Amniotic epithelial cell (primary cell): ENCODE measurements around the gene RAC2.
"Not testable (repeated sequence)": the region's sequence is repeated elsewhere in the genome, so short reads cannot be mapped to it uniquely, and the experiment has no call there.

Experiments
- DNase-seq: peaks from one replicate; pipeline ENCODE4 v3.0.0-alpha.2; 2010; ENCODE audit warnings: low read depth

Gene RAC2

DNA sequence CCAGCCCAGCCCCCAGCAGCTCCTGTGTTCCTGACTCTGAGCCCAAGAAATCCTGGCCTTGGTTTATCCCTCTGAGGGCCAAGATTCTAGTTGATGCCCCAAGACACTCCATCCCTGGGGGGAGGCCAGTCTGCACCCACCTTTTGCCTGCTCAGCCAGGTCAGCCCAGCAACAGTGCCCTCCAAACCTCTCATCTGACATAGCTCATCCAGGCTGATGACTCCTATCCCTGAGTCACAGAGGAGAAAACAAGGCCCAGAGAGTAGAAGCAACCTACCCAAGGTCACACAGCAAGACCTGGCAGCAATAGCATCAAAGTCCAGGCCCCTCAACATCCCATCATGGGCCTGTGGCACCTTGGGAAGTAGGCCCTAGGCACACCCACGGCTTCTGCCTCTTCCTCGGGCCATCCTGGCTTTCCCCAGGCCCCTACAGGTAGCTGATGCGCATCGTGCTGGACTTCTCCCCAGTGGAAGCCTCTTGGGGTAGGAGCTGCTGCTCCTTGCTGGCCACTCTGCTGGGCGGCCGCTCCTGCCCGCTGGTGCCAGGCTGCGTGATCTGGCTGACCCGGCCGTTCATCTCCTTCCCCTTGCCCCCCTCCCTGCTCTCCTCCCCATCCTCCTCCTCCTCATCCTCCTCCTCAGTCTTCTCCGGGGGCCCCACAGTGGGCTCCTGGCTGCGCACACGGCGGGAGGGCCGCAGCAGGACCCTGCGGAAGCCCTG is 37.8 kb downstream of the RAC2 start:
- no peak for DNase-seq

DNA sequence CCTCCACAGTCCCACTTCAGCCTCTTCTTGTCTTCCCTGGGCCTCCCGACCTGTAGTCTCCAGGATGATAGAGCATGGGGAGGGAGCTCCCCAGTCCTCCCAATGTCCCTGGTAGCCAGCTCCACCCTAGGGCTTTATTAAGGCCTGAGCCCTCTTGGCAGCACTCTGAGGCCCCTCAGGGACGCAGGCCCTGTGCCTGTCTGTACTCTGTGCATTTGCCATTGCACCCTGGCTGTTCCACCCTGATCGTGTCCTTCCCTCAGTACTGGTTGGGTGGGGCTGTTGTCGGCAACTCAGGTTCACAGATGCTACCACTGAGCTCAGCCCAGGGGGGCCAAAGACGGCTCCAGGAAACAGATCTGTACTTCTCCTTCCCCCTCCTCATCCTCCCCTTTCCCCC is 39.0 kb downstream of the RAC2 start:
- DNase-seq = no peak

DNA sequence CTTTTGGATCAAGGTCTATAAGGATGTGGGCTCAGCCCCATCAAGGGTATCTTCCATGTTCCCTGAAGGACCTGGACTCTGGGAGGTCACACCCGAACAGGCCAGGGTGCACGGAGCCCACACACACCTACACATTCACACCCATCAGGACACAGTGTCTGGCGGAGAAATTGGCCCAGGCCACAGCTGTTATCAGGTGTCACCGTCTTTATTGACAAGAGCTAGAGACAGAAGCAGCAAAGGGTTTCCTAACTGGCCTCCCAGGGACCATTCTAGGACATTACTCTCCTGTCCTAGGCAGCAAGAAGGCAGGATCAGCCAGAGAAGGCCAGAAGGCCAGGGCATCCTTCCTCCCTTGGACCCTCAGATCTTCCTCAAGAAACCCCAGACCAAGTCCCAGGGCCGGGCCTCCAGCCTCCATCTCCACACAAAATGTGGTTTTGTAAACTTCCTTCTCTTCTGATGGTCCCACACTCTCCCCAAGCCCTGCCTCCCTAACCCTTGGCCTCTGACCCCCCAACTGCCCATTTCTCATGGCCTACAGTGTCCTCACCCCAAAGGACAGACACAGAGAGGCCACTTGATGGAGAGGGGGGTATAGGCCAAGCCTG is 39.9 kb downstream of the RAC2 start:
- DNase-seq = no peak

DNA sequence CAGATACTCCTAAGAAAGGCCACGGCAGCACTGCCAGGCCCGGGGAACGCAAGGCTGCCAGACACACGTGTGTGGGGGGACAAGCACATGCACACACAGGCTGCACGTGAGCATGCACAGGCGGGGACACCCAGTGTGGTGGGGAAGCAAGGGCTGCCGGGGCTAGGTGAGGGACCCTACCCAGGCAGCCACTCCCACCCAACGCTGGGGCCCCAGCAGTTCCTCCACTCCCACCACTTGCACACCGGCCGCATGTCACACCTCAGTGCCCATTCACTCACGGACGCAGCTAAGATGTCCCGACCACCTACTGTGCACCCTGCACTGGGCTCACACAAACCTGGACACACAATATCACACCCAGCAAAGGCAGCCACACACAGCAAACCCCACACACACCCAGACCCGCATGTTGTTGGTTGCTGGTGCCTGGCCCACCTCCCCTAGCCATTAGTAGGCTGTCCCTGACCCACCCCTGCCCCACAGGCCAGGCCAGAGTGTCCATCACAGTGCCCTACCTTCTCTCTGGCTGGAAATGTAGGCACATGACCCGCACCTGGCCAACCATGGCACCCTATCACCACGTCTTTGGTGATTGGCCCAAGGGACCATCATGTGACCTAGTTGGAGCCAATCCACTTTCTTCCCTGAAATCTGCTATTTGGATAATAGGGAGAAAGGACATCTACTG is 40.6 kb downstream of the RAC2 start:
- no peak for DNase-seq

DNA sequence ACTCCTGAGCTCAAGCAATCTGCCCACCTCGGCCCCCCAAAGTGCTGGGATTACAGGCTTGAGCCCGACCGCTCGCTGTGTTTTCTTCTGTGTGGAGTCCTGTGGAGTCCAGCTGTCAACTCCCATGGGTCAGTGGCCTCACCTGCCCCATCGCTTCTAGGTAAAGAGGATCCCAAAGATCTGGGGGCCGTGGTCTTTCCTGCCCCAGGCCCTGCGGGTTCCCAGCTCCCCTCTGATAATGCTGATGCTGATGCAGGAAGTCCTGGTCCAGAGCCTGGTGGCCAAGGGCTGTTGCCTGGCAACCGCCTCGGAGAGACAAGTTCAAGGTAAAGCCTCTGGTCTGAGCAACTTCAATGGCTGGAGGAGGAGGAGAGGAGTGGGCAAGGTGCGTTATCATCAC is 41.4 kb downstream of the RAC2 start:
- DNase-seq = no peak

DNA sequence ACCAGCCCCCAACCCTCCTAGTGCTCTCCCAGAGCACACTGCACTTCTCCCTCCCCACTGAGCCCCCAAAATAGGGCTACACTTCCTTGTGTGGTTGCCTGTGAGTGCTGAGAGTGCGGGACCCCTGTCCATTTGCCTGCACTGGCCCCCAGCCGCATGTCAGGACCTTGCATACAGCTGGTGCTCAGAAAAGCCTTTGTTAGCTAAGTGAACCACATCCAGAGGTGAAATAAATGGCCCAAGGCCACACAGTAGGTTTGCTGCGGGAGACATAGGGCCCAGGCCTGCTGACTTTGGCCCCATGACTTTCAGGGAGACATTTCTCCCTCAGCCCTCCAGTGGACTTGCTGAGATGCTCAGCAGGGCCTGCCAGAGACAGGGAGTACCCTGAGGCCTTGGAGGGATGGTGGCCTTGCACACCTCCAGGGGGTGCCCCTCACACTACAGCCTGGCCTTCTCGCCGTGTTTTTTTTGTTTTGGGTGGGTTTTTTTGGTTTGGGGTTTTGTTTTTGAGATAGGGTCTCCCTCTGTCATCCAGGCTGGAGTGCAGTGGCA is 42.0 kb downstream of the RAC2 start:
- no peak for DNase-seq

DNA sequence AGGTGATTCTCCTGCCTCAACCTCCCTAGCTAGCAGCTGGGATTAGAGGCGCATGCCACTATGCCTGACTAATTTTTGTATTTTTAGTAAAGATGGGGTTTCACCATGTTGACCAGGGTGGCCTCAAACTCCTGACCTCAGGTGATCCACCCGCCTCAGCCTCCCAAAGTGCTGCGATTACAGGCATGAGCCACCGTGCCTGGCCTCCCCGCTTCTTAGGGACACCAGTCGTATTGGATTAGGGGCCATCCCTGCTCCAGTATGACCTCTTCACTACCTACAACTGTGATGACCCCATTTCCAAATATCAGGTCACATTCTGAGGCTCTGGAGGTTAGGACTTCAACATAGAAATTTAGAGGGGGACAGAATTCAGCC is 42.6 kb downstream of the RAC2 start:
- not testable (repeated sequence) for DNase-seq

DNA sequence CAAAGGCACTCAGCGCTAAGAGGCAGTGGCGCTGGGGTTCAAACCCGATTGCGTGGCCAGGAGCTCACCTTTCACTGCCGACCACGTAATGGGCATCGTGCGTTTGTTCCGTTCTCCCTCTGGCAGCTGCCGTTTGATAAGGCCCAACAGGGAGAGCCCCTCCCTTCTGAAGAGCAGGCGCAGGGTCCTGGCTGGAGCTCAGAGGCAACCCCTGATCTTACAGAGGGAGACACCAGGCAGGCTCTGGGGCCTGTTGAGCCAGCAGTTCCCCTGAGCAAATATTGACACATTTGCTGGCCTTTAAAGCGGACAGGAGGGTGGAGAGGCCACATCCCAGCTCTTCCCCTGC is 44.3 kb downstream of the RAC2 start:
- DNase-seq = no peak

DNA sequence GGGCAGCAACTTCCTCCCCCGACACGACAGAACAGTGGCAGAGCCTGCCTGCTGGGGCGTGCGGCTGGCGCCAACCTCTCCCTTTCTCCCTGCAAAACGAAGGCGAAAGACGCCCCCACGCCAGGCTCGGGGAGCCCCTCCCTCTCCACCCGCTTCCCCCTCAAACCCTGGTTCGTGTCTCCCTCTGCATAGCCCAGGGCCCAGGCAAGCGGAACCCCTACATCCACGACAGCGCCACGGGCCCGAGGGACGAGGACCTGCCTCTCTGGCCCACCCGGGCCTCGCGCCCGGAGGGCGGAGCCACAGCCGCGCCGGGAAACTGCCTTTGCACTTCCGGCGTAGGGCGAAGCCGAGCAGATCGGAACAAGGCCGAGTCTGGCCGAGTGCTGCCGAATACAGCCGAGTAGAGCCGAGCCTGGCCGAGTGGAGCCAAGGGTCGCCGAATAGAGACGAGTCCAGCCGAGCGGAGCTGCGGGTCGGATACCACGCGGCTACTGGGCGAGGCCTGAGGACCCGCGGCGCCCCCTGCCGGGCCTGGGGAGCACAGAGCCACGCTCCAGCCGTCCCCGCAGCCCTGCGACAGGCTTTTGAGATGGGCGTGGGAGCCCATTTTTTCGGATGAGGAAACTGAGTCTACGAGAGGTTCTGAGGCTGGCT is 44.8 kb downstream of the RAC2 start:
- DNase-seq = peak; percentile 94

DNA sequence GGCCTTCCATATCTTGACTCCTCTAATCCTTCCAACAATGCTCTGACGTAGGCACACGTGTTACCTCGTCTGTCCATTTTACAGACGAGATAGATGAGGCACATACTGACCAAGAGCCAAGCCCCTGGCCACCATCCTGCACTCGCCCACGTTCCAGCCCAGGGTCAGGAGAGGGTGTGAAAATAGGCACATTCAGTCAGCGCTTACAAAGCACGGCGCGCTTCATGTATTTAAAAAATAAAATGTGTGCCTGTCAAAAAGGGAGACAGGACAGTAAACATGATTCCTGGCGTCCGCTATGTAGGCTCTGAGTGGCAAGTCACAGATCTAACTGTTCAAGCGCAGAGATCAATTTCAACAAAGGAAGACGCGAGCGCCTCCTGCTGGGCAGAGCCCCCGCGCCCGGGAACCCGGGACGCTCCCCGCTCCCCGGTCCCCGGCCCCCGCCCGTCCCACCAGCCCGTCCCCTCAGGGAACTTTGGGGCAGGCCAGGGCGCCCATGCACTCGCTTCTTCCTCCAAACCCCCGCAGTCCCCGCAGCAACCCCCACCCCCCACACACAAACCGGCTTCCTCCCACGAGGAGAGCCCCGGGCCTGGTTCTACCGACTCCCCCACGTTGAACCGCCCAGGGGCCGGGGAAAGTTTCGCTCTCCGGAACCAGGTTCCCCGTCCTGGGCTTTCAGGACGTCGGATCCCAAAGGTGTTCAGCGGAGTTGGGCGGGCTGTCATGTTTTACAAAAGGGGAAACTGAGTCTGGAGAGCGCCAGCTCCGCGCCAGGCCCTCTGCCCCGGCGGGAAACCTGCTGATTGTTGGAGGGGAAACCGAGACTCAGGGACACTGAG is 45.6 kb downstream of the RAC2 start:
- DNase-seq = peak; percentile 61

DNA sequence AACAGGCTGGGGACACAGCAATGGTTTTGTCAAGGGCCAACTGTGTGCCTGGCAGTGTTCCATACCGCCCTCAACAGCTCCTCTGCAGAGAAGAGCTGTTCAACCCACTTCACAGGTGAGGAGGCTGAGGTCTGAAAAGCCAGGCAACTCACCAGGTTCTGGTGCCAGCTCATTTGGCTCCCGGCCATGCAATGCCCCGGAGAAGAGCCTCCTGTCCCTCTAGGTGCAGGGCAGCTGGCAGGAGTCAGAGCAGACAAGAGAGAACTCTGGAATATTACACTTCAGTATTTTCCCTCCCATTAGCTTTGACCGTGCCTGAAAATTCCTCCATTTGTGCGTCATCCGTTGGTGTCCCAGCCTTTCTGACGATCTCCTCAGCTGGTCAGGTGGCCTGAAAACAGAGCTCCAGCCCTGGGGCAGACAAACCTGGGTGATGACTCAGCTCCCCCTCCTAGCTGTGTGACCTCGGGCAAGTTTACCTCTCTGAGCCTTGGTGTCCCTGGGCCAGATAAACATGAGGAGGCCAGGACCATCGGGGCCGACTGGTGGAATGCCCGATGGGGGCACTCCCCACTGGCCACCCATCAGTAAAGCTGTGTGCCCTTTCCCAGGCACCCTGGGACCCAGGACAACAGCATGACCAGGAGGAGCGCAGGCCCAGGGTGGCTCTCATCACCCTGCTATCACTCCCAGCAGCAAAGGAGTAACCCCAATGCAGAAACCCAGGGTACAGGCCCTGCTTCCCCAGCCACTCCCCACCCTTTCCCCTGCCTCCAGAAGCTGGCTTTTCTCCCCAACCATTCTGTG is 46.4 kb downstream of the RAC2 start:
- peak; percentile 66 for DNase-seq

DNA sequence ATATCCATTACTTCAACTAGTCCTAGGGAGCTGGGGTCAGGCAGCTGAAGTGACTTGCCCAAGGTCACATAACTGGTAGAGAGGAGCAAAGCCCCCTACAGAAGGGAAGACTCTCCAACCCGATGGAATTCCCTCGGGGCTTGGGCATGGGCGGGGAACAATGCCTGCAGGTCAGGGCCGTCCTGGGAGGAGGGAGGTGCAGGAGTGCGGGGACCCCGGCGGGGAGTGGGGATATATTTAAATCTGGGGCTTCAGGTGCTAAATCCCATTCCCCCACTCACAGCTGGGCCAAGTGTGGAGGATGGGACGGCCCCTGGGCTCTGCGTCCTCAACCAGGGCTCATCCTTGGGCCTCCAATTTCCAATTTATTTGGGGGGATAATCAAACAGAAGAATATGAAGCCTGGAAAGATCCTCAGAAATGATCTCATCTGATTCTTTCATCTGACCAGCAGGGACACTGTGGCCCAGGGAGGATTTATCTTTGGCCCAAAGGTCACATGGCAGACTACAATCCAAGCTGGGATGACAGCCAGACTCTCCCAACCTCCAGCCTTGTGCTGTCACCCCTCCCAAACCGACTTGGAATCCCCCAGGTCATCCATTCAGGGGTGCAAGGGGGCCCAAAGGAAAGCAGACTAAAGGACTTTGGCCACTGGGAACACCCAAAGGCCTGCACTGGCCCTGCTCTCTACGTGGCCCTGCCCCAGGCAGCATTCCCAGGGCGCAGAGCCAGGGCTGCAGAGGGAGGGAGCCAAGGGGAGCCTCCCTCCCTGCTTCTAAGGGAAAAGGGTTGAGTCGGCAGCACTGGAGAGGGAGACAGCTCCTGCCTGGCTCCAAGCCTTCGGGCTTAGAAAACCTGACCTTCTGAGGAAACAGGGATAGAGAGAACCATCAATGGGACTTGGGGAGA is 47.3 kb downstream of the RAC2 start:
- DNase-seq = peak; percentile 79

DNA sequence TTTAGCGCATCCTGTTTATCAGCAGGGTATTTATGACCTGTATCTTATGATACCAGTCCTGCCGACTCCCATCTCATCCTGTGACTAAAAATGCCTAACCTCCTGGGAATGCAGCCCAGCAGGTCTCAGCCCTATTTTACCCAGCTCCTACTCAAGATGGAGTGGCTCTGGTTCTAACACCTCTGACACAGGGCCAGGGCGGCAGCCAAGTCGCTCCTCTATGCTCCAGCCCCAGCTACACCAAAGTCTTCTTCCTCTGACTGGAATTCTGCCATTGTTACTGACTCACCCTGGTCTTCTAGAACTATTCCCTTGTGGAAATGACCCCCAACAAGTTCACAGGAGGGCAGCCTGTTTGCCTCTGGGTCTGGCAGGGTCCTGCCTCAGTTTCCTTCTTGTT is 48.1 kb downstream of the RAC2 start:
- peak; percentile 19 for DNase-seq

DNA sequence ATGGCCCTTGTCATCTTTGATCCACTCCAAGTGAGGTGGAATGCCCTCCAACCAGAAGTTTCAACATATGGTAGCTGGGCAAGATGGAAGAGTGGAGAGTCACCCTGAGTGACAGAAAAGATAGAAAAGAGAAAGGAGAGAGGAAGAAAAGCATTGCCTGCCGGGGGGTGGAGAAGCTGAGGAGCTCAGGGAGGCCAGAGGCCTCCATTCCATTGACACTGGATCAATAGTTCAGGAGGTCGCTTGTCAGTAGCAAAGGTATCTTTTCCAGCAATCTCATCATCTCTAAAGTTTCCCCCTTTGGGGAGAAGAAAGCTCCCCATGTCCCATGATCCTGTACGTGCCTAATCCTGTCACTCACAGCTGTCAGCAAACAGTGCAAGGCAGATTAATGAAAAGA is 49.3 kb downstream of the RAC2 start:
- no peak for DNase-seq

DNA sequence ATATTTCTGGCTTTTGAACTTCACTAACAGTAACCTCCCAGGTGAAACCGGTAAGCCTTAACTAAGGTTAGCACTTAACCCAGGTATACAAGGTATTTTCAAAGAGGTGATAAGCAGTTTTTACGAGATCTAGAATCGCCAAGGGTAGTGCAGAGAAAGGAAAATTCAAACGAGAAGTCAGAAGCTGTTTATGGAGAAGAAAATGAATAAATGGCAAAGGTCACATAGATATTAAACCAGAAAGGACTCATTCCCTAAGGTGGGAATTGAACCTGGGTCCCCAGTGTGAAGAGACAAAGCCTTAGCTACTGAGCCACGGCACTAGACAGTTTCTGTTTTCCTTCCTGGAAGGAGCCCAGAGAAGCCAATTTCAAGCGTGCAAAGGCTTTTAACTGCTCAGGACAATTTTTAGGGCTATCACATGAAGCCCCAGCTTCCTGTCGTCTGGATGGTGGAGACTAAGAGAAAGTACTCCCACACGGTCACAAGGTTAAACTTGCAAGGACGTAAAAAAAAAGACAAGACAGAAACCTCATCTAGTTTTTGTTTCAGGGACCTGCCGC is 50.4 kb downstream of the RAC2 start:
- peak; percentile 12 for DNase-seq

DNA sequence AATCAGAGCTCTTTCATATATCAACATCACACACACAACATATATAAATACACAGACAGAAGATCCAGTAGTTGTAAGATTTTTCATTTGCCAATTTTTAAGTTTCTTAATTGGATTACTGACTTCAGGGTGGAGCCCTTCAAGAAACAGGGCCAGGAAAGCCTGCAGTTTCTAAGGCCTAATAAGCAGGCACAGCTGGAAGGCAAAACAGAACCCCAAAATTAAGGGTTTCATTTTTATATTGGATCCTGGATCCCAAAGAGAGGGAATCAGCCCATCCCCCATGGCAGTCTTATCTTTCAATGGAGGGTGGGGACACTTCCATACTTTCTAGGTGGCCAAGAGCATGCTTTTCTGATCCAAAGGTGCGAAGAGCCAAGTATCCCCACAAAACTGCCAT is 51.3 kb downstream of the RAC2 start:
- DNase-seq = no peak

DNA sequence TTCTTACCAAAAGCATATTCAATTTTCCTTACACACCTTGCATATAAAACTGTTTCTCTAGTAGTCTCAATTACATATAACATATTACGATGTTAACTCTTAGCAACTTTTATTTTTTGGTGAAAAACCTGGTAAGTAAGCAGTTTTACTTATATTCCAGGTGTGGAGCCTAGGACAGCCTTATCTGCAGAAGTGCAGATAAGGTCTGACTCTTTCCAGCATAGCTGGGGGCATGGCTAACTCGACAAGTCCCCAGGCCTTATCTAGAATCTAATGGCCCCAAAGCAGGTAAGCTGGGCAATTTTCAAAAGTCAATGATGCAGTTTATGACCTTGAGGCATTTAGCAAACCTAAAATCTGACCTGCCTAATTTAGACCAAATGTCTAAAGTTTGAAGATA is 51.9 kb downstream of the RAC2 start:
- DNase-seq = no peak

DNA sequence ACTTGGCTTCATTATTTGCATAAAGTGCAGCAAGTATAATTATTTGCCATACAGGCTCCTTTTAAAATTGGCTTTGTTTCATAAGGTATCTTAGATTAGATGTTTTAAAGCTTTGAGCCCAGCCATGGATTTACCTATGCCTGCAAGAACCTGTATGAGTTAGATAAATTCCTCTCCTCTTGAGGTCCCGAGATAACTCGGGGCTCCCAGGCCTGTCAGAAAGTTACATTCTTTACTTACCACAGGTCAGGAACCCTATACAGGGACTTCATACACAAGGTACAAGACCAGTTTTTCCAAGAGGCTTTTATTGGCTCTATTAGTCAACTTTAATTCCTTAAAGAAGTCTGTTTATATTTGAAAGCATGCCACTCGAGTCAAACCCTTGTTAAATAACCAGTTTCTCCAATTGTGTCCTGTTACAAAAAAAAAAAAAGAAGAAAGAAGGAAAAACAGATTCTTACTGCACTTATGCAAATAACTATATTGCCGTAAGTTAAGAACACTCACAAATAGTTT is 53.7 kb downstream of the RAC2 start:
- no peak for DNase-seq

DNA sequence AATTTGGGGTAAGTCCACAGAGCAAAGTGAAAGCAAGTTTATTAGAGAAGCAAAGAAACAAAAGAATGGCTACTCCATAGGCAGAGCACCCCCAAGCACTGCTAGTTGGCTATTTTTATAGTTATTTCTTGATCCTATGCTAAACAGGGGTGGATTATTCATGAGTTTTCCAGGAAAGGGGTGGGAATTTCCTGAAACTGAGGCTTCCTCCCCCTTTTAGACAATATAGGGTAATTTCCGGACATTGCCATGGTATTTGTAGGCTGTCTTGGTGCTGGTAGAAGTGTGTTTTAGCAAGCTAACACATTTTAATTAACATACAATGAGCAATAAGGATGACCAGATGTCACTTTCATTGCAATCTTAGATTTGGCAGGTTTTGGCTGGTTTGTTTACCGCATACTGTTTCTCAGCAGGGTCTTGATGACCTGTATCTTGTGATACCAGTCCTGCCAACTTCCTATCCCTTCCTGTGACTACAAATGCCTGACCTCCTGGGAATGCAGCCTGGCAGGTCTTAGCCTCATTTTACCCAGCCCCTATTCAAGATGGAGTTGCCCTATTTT is 55.1 kb downstream of the RAC2 start:
- no peak for DNase-seq
